ENCODE results near the gene MAP2K6. TPM values are rescaled to one million over a fixed set of nuclear protein-coding genes. Genes with fewer than 3 reads are reported as not detected.
A peak's percentile ranks its signal among the peaks of the same experiment; 100 is the strongest.

Gene MAP2K6
- total RNA-seq, 2 experiments from 2014 or later, result 10.3 to 27.6 TPM

GRCh38 chr17:69506489-69506888 is 92.0 kb downstream of the MAP2K6 start:
- no peaks in the 10 kb centered on the region for H3K9me2 ChIP-seq (ENCODE audit: insufficient read depth, low read length)
- H3K36me3 ChIP-seq (ENCODE audit: insufficient read depth, low read length), result no peaks in the 10 kb centered on the region
- peak; percentile 50 for DNase-seq (ENCODE audit: low spot score)
- intact Hi-C loops (cut with micrococcal nuclease; ENCODE audit: unreplicated experiment), result no loop called here
- TF ChIP-seq EZH2phosphoT487 (IDR thresholded peaks at IDR 0.05; ENCODE audit: borderline replicate concordance, low read depth, low read length), result no peak
- TF ChIP-seq CTCF (conservative IDR thresholded peaks at IDR 0.05; ENCODE audit: low read length), result peak; percentile 72
- no peak overlapping the region for H3K4me2 ChIP-seq (ENCODE audit: low read length)
- H3K9me3 ChIP-seq (ENCODE audit: low read length), result no peaks in the 10 kb centered on the region
- H3K4me1 ChIP-seq (ENCODE audit: insufficient read depth, low read length, poor library complexity, severe bottlenecking), result peaks cover 46% of the 10 kb centered on the region
- H3K27ac ChIP-seq (ENCODE audit: low read depth, low read length, poor library complexity, severe bottlenecking), result no peak overlapping the region
- no TSS peak for BruUV-seq (replicated peaks)
- no peaks in the 10 kb centered on the region for H3K79me2 ChIP-seq (ENCODE audit: insufficient read depth, low read depth, low read length)
- ChIA-PET POLR2A (interaction anchor here (0.8 to 5.9 kb wide), 4 partner anchors 10 to 99 kb away, joined by 3 to 37 read pairs (median 4); no protein-coding TSS in a partner anchor), CTCF (ENCODE audit: unreplicated experiment) (interaction anchor here (0.5 to 1.6 kb wide), 3 partner anchors 10 to 18 kb away, joined by 3 to 7 read pairs (median 5); no protein-coding TSS in a partner anchor)
- no peak overlapping the region; the same call in 1 of the 2 replicates for H2AFZ ChIP-seq (ENCODE audit: low read length)
- H4K20me1 ChIP-seq (ENCODE audit: insufficient read depth, low read length), result no peaks in the 10 kb centered on the region
- H3K4me3 ChIP-seq (ENCODE audit: low read depth, low read length, poor library complexity, severe bottlenecking), result no peak overlapping the region

GRCh38 chr17:69508814-69509213 is 94.3 kb downstream of the MAP2K6 start:
- H3K79me2 ChIP-seq (ENCODE audit: insufficient read depth, low read depth, low read length), result no peaks in the 10 kb centered on the region
- H3K4me1 ChIP-seq (ENCODE audit: insufficient read depth, low read length, poor library complexity, severe bottlenecking), result peaks cover 23% of the 10 kb centered on the region
- no peak for DNase-seq (ENCODE audit: low spot score)
- no peak for TF ChIP-seq CTCF (conservative IDR thresholded peaks at IDR 0.05; ENCODE audit: low read length)
- TF ChIP-seq EZH2phosphoT487 (IDR thresholded peaks at IDR 0.05; ENCODE audit: borderline replicate concordance, low read depth, low read length), result no peak
- H3K9me3 ChIP-seq (ENCODE audit: low read length), result no peaks in the 10 kb centered on the region
- H3K27ac ChIP-seq (ENCODE audit: low read depth, low read length, poor library complexity, severe bottlenecking), result no peak overlapping the region
- H3K36me3 ChIP-seq (ENCODE audit: insufficient read depth, low read length), result no peaks in the 10 kb centered on the region
- no peaks in the 10 kb centered on the region for H3K9me2 ChIP-seq (ENCODE audit: insufficient read depth, low read length)
- H3K4me3 ChIP-seq (ENCODE audit: low read depth, low read length, poor library complexity, severe bottlenecking), result no peak overlapping the region
- H2AFZ ChIP-seq (ENCODE audit: low read length), result no peak overlapping the region
- BruUV-seq (replicated peaks), result no TSS peak
- no peak overlapping the region for H3K4me2 ChIP-seq (ENCODE audit: low read length)
- intact Hi-C loops (cut with micrococcal nuclease; ENCODE audit: unreplicated experiment), result no loop called here
- POLR2A ChIA-PET, result interaction anchor here (0.7 to 1.9 kb wide), 3 partner anchors 8 to 94 kb away, joined by 3 to 10 read pairs (median 4); partner anchors contain the start of gene MAP2K6
- CTCF ChIA-PET (ENCODE audit: unreplicated experiment), result no interaction called here
- no peaks in the 10 kb centered on the region for H4K20me1 ChIP-seq (ENCODE audit: insufficient read depth, low read length)

DNA sequence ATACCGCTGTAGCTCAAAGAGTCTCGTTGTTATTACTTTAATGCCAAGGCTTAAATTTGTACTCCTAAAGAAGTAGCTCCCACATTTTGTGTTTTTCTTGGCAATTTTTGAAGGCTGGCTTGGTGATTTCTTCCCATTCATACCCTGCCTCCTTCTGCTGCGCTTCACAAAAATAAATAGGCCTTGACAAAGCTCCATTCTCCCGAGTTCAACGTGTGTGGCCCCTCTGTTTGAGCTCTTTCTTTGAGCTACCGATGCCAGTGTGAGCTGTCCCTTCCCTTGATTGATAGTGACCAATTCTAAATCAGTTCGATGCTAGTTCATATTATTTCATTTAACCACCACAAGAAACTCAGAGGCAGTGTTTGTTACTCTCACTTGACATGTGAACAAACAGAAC is 96.8 kb downstream of the MAP2K6 start:
- Histone ChIP-seq H3K4me1 (ENCODE audit: insufficient read depth, low read length, poor library complexity, severe bottlenecking) (peaks cover 4% of the 10 kb centered on the region), H3K27ac (ENCODE audit: low read depth, low read length, poor library complexity, severe bottlenecking) (no peak overlapping the region), H3K4me3 (ENCODE audit: low read depth, low read length, poor library complexity, severe bottlenecking) (no peak overlapping the region), H4K20me1 (ENCODE audit: insufficient read depth, low read length) (no peaks in the 10 kb centered on the region), H2AFZ (ENCODE audit: low read length) (no peak overlapping the region), H3K9me3 (ENCODE audit: low read length) (no peaks in the 10 kb centered on the region), H3K9me2 (ENCODE audit: insufficient read depth, low read length) (no peaks in the 10 kb centered on the region), H3K4me2 (ENCODE audit: low read length) (no peak overlapping the region), H3K36me3 (ENCODE audit: insufficient read depth, low read length) (no peaks in the 10 kb centered on the region), H3K79me2 (ENCODE audit: insufficient read depth, low read depth, low read length) (no peaks in the 10 kb centered on the region)
- BruUV-seq (replicated peaks), result no TSS peak
- TF ChIP-seq CTCF (conservative IDR thresholded peaks at IDR 0.05; ENCODE audit: low read length) (no peak), EZH2phosphoT487 (IDR thresholded peaks at IDR 0.05; ENCODE audit: borderline replicate concordance, low read depth, low read length) (no peak)
- intact Hi-C loops (cut with micrococcal nuclease; ENCODE audit: unreplicated experiment), result no loop called here
- no peak for DNase-seq (ENCODE audit: low spot score)
- ChIA-PET POLR2A (interaction anchor here (0.6 to 1.7 kb wide), 5 partner anchors 10 to 197 kb away, joined by 3 to 9 read pairs (median 4); no protein-coding TSS in a partner anchor), CTCF (ENCODE audit: unreplicated experiment) (interaction anchor here (1.4 kb wide), 1 partner anchor 12 kb away, joined by 3 read pairs; no protein-coding TSS in a partner anchor)

Measured in OCI-LY7 (cell line).